ENCODE measurements around the gene PTPRC.

DNA sequence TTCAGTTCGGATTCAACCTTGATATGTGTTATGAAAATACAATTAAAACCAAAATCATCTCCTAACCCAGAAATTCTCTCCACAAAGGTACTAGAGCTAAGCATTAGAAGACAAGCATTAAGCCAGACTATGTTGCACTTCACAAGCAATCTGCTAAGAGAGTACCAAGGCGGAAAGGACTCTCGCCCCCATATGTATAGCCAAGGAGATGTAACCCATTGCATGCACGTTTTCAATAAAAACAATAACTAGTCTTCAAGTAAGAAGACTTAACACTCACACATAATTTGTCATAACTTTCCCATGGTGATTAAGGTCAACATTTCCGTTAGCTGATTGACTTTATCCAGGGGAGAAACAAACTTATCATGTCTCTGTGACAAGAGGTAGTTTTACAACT is 27.6 kb upstream of the PTPRC start:
- TF ChIP-seq CTCF (conservative IDR thresholded peaks at IDR 0.05; ENCODE audit: low read length), result no peak
- no peak for TF ChIP-seq EZH2phosphoT487 (IDR thresholded peaks at IDR 0.05; ENCODE audit: borderline replicate concordance, low read depth, low read length)

Data from OCI-LY7 (cell line).